HCT116 (cell line): Measurements from ENCODE around the gene OTUD7B. TPM values are rescaled to one million over a fixed set of nuclear protein-coding genes. Genes with fewer than 3 reads are reported as not detected.

Experiments
- ATAC-seq: fragments of 200-7000 bp; cut with Tn5 transposase; 2 replicates; pipeline ENCODE4 v1.9.1; 2020; ENCODE audit warnings: mild to moderate bottlenecking, moderate library complexity
- BruUV-seq: library from RNA; stranded (reverse); fragments of 400-500 nt; replicated peaks from 2 replicates; lab custom pipeline; 2021; lab: Mats Ljungman, UMichigan
- CTCF ChIA-PET: fragments of 300-600 bp; sonication (Branson Sonifier 250); formaldehyde crosslinking; loops from one replicate; lab custom pipeline; 2021; ENCODE audit warnings: antibody characterized with exemption; lab: Charles Lee
- POLR2A ChIA-PET: fragments of 300-600, 350-600 bp; sonication (Branson Sonifier 250); formaldehyde crosslinking; loops from one replicate; lab custom pipeline; 2021; ENCODE audit warnings: antibody characterized with exemption; lab: Charles Lee
- RAD21 ChIA-PET, 2 experiments: fragments of 300-600 bp; sonication (Branson Sonifier 250); formaldehyde crosslinking; loops; one replicate each; lab custom pipeline; 2023; ENCODE audit warnings: low total read pairs in 2 of 2; ENCODE audit not compliant: uncharacterized antibody in 2 of 2, unreplicated experiment in 2 of 2, low non-redundant PET in 1 of 2; lab: Charles Lee
- DNase-seq: peaks from one replicate; pipeline ENCODE4 v3.0.0-alpha.2; 2010; ENCODE audit warnings: low read depth, low spot score
- H2AFZ ChIP-seq: fragments of 200-600 bp; shearing (Covaris generic), sonication (generic); 2 replicates; pipeline ENCODE4 v1.6.1; 2017; ENCODE audit warnings: low read depth, mixed run types, mixed read lengths, antibody characterized with exemption, low read length; ENCODE audit not compliant: poor library complexity, severe bottlenecking
- H3K27ac ChIP-seq: 2 replicates; pipeline ENCODE4 v1.5.1; 2012; ENCODE audit warnings: low read depth, low read length
- H3K27me3 ChIP-seq: fragments of 200-600 bp; sonication (generic); 2 replicates; pipeline ENCODE4 v1.6.1; 2016; ENCODE audit warnings: mixed run types, low read length, mixed read lengths; ENCODE audit not compliant: insufficient read depth
- H3K36me3 ChIP-seq, 2 experiments: fragments of 200-500 bp in 1 of 2; fragments of 200-600 bp in 1 of 2; sonication (Bioruptor generic) in 1 of 2; sonication (generic) in 1 of 2; 2 replicates each; pipeline versions ENCODE4 v1.5.1 to v1.6.1; 2014 to 2016; ENCODE audit warnings: low read length in 2 of 2, inconsistent platforms in 1 of 2, mixed read lengths in 1 of 2, mixed run types in 1 of 2; ENCODE audit not compliant: insufficient read depth in 2 of 2, control insufficient read depth in 1 of 2
- H3K4me1 ChIP-seq, 2 experiments: fragments of 200-600 bp in 1 of 2; sonication (generic) in 1 of 2; 2 replicates each; pipeline versions ENCODE4 v1.5.1 to v1.6.1; 2012 to 2017; ENCODE audit warnings: low read length in 2 of 2, inconsistent platforms in 1 of 2, mild to moderate bottlenecking in 1 of 2, mixed read lengths in 1 of 2, mixed run types in 1 of 2, moderate library complexity in 1 of 2; ENCODE audit not compliant: insufficient read depth in 2 of 2, control insufficient read depth in 1 of 2
- H3K4me2 ChIP-seq: fragments of 200-600 bp; sonication (generic); 2 replicates; pipeline ENCODE4 v1.6.1; 2017; ENCODE audit warnings: mixed run types, low read length, mixed read lengths
- H3K4me3 ChIP-seq, 2 experiments: fragments of 200-600 bp in 1 of 2; sonication (generic) in 1 of 2; replicated peaks in 1 of 2; 2 replicates each; pipeline ENCODE4 v1.5.1; 2011 to 2016; ENCODE audit warnings: low read length in 2 of 2, control low read depth in 1 of 2, low read depth in 1 of 2, mild to moderate bottlenecking in 1 of 2, mixed read lengths in 1 of 2, mixed run types in 1 of 2
- H3K79me2 ChIP-seq: fragments of 200-600 bp; sonication (generic); 2 replicates; pipeline ENCODE4 v1.6.1; 2017; ENCODE audit warnings: mild to moderate bottlenecking, mixed run types, low read length, moderate library complexity, mixed read lengths; ENCODE audit not compliant: insufficient read depth
- H3K9ac ChIP-seq: fragments of 200-600 bp; sonication (generic); 2 replicates; pipeline ENCODE4 v1.6.1; 2016; ENCODE audit warnings: low read length, mixed read lengths
- H3K9me2 ChIP-seq: fragments of 200-600 bp; sonication (generic), shearing (Covaris generic); 2 replicates; pipeline ENCODE4 v1.6.1; 2017; ENCODE audit warnings: mixed run types, mild to moderate bottlenecking, moderate library complexity; ENCODE audit not compliant: insufficient read depth
- H3K9me3 ChIP-seq, 2 experiments: fragments of 200-500 bp in 1 of 2; fragments of 200-600 bp in 1 of 2; sonication (Bioruptor generic) in 1 of 2; sonication (generic) in 1 of 2; 2 replicates each; pipeline ENCODE4 v1.6.1; 2014 to 2017; ENCODE audit warnings: low read length in 2 of 2, mixed read lengths in 2 of 2, inconsistent platforms in 1 of 2, low read depth in 1 of 2, mild to moderate bottlenecking in 1 of 2, mixed run types in 1 of 2, moderate library complexity in 1 of 2; ENCODE audit not compliant: control insufficient read depth in 1 of 2, insufficient read depth in 1 of 2
- H4K20me1 ChIP-seq: fragments of 200-600 bp; sonication (generic), shearing (Covaris generic); 2 replicates; pipeline ENCODE4 v1.6.1; 2017; ENCODE audit warnings: mixed run types, mild to moderate bottlenecking, moderate library complexity; ENCODE audit not compliant: insufficient read depth
- ATF3 ChIP-seq: IDR thresholded peaks from 2 replicates; pipeline ENCODE4 v1.6.1; 2012
- CEBPB ChIP-seq: IDR thresholded peaks from 2 replicates; pipeline ENCODE4 v1.6.1; 2012; ENCODE audit warnings: low read depth
- EGR1 ChIP-seq: IDR thresholded peaks from 2 replicates; pipeline ENCODE4 v1.6.1; 2012; ENCODE audit warnings: low read depth
- ELF1 ChIP-seq: IDR thresholded peaks from 2 replicates; pipeline ENCODE4 v1.6.1; 2012; ENCODE audit warnings: low read depth, borderline replicate concordance
- EZH2 ChIP-seq: fragments of 200-600 bp; sonication (generic); IDR thresholded peaks from 2 replicates; pipeline ENCODE4 v1.6.1; 2017; ENCODE audit warnings: antibody characterized with exemption, mixed run types
- EZH2phosphoT487 ChIP-seq: fragments of 200-600 bp; IDR thresholded peaks from 2 replicates; pipeline ENCODE4 v1.6.1; 2018; ENCODE audit warnings: antibody characterized with exemption, borderline replicate concordance
- FOSL1 ChIP-seq: IDR thresholded peaks from 2 replicates; pipeline ENCODE4 v1.6.1; 2012; ENCODE audit warnings: low read depth
- JUND ChIP-seq: IDR thresholded peaks from 2 replicates; pipeline ENCODE4 v1.6.1; 2012
- POLR2A ChIP-seq: IDR thresholded peaks from 2 replicates; pipeline ENCODE4 v1.7.0; 2011; ENCODE audit warnings: borderline replicate concordance; ENCODE audit not compliant: insufficient read depth, insufficient read length; ENCODE audit errors: extremely low read depth
- POLR2AphosphoS5 ChIP-seq: IDR thresholded peaks from 2 replicates; pipeline ENCODE4 v1.6.1; 2011; ENCODE audit warnings: mild to moderate bottlenecking, low read depth, low read length, moderate library complexity
- RAD21 ChIP-seq: IDR thresholded peaks from 2 replicates; pipeline ENCODE4 v1.6.1; 2012; ENCODE audit warnings: low read depth, mild to moderate bottlenecking
- SIN3A ChIP-seq: IDR thresholded peaks from 2 replicates; pipeline ENCODE4 v1.6.1; 2012; ENCODE audit warnings: low read depth
- SP1 ChIP-seq: IDR thresholded peaks from 2 replicates; pipeline ENCODE4 v1.6.1; 2012; ENCODE audit warnings: low read depth
- SRF ChIP-seq: IDR thresholded peaks from 2 replicates; pipeline ENCODE4 v1.6.1; 2012; ENCODE audit warnings: low read depth
- YY1 ChIP-seq: IDR thresholded peaks from 2 replicates; pipeline ENCODE4 v1.6.1; 2011; ENCODE audit warnings: low read length, low read depth, moderate library complexity, mild to moderate bottlenecking; ENCODE audit not compliant: insufficient replicate concordance; ENCODE audit errors: extremely low read depth
- ZBTB33 ChIP-seq: IDR thresholded peaks from 2 replicates; pipeline ENCODE4 v1.6.1; 2011; ENCODE audit warnings: mild to moderate bottlenecking, low read length, moderate library complexity; ENCODE audit not compliant: insufficient replicate concordance; ENCODE audit errors: extremely low read depth
- ZFX ChIP-seq: fragments of 450-650 bp; IDR thresholded peaks from 2 replicates; pipeline ENCODE4 v1.6.1; 2017
- ZNF274 ChIP-seq: fragments of 200-500 bp; sonication (Bioruptor generic); IDR thresholded peaks from 2 replicates; pipeline ENCODE4 v1.6.1; 2014; ENCODE audit warnings: mild to moderate bottlenecking, low read depth, low read length, inconsistent platforms
- intact Hi-C: fragments of 100-400 bp; cut with micrococcal nuclease; formaldehyde crosslinking; loops from 2 replicates; pipeline ENCODE4 v1.10.0; 2022
- total RNA-seq: library from RNA; stranded (reverse); gene quantifications from one replicate; pipeline ENCODE4 v1.2.1, GENCODE V29; 2021; ENCODE audit not compliant: unreplicated experiment

OTUD7B gene
- total RNA-seq, 1 experiment from 2014 or later, result 23.7 TPM

GRCh38 chr1:150024156-150024555, 13.6 kb upstream of the OTUD7B start:
- no peak for ATAC-seq
- H3K4me2 ChIP-seq, result no peak overlapping the region
- no peaks in the 10 kb centered on the region for H3K36me3 ChIP-seq
- H3K27ac ChIP-seq, result no peak overlapping the region
- ChIA-PET CTCF (no interaction called here), RAD21 (no interaction called here), POLR2A (no interaction called here)
- no peak overlapping the region for H3K9ac ChIP-seq
- no peaks in the 10 kb centered on the region for H3K9me2 ChIP-seq
- no peaks in the 10 kb centered on the region for H3K9me3 ChIP-seq
- H4K20me1 ChIP-seq, result no peaks in the 10 kb centered on the region
- DNase-seq, result no peak
- peaks cover 15 to 16% of the 10 kb centered on the region in 2 experiments for H3K4me1 ChIP-seq
- H3K79me2 ChIP-seq, result no peaks in the 10 kb centered on the region
- no TSS peak for BruUV-seq
- no peak for TF ChIP-seq ZFX
- no peak for TF ChIP-seq ZNF274
- TF ChIP-seq RAD21, result no peak
- TF ChIP-seq POLR2AphosphoS5, result no peak
- no peak for TF ChIP-seq EZH2phosphoT487
- no peak for TF ChIP-seq EGR1
- TF ChIP-seq SP1, result no peak
- no peak for TF ChIP-seq CEBPB
- no peak for TF ChIP-seq SIN3A
- TF ChIP-seq ELF1, result no peak
- no peak for TF ChIP-seq EZH2
- no peak for TF ChIP-seq JUND
- TF ChIP-seq SRF, result no peak
- no peak for TF ChIP-seq ATF3
- intact Hi-C loops, result no loop called here
- no peak overlapping the region for H2AFZ ChIP-seq
- H3K4me3 ChIP-seq, result no peak overlapping the region
- H3K27me3 ChIP-seq, result no peaks in the 10 kb centered on the region

- TF ChIP-seq YY1 (no peak), EGR1 (no peak), POLR2A (no peak), EZH2 (no peak), RAD21 (no peak), FOSL1 (no peak), ZBTB33 (no peak), SIN3A (no peak)
- TF ChIP-seq, all 23 proteins: peak for 0
- no peak overlapping the region for H2AFZ ChIP-seq
- RAD21 ChIA-PET, result no interaction called here
- BruUV-seq, result no TSS peak
- DNase-seq (no peak), ATAC-seq (peak; percentile 59; the same call in 1 of the 2 replicates)
- POLR2A ChIA-PET, result no interaction called here
- no peaks in the 10 kb centered on the region for H3K9me2 ChIP-seq
- H3K79me2 ChIP-seq, result no peaks in the 10 kb centered on the region
- peaks cover 16 to 22% of the 10 kb centered on the region in 2 experiments for H3K4me1 ChIP-seq
- no peaks in the 10 kb centered on the region for H3K9me3 ChIP-seq
- CTCF ChIA-PET, result no interaction called here
- H3K4me3 ChIP-seq, result no peak overlapping the region
- no peak overlapping the region for H3K27ac ChIP-seq
- no peaks in the 10 kb centered on the region for H4K20me1 ChIP-seq
- no peak overlapping the region for H3K9ac ChIP-seq
- no peak overlapping the region for H3K4me2 ChIP-seq
- no peaks in the 10 kb centered on the region for H3K36me3 ChIP-seq
- H3K27me3 ChIP-seq, result no peaks in the 10 kb centered on the region
- intact Hi-C loops, result no loop called here
Measured at GRCh38 chr1:150022357-150022756, 11.8 kb upstream of the OTUD7B start.
